GM21381 (cell line): Measurements from ENCODE around the gene CNOT1.
"Not testable (repeated sequence)": the region's sequence is repeated elsewhere in the genome, so short reads cannot be mapped to it uniquely, and the experiment has no call there.

Source experiments
- ATAC-seq: cut with Tn5 transposase; IDR thresholded peaks from one replicate; pipeline ENCODE4 v1.9.1; 2021; ENCODE audit warnings: mild to moderate bottlenecking, moderate library complexity; ENCODE audit not compliant: unreplicated experiment

CNOT1 gene

GRCh38 chr16:58582971-58583765, 46.5 kb downstream of the CNOT1 start:
- no peak for ATAC-seq

- no peak for ATAC-seq
These were observed 47.5 kb downstream of the CNOT1 start for GRCh38 chr16:58582133-58582532.

- ATAC-seq, result no peak
These were observed 50.0 kb downstream of the CNOT1 start for GRCh38 chr16:58579587-58579986.

GRCh38 chr16:58578642-58579041, 51.0 kb downstream of the CNOT1 start:
- no peak for ATAC-seq

DNA sequence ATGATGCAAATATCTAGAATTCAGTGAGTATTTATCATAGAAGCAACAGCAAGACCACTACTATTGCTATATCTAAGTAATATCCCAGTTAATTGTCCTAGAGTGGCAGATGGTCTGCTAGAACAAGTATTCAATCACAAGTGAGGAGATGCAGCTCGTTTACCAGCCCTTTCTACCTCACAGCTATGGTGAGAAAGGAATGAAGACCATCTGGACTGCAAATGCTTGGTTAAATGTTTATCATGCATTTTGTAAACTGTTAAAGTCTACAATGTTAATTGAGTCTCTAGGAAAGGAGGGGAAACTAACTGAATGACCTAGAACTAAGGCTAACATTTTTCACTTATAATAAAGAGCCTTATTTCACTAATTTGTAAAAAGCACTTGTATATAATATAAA, 52.5 kb downstream of the CNOT1 start:
- ATAC-seq, result no peak

- no peak for ATAC-seq
These were observed 54.7 kb downstream of the CNOT1 start for GRCh38 chr16:58574895-58575294.

GRCh38 chr16:58565697-58566096, 63.9 kb downstream of the CNOT1 start:
- not testable (repeated sequence) for ATAC-seq

DNA sequence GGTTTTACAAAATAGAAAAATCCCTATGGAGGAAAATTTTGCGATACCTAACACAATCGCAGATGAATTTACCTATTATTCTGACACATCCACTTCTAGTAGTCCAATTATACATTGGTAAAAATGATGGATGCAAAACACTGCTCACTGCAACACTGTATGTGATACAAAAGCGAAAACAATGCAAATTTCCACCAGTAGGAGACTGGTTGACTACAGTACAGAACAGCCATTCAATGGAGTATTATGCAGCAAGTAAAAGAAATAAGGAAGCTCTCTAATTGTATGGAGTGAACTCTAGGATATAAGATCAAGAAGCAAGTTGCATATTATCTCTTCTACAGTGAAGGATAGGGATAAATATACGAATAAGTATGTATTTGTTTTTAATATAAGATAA, 65.9 kb downstream of the CNOT1 start:
- no peak for ATAC-seq

DNA sequence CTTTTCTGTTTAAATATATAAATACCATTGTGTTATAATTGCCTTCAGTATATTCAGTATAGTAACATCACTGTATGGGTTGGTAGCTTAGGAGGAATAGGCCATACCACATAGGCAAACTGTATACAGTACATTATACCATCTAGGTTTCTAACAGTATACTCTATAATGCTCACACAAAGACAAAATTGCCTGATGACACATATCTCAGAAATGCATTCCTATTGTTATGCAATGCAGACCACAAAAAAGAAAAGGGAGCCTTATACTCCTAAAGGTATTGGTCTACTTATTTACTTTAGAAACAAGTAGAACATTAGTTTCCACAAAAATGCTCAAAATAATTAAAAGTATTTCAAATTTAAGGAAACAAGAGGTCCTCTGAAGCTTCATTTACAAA, 66.4 kb downstream of the CNOT1 start:
- ATAC-seq, result no peak

- ATAC-seq, result no peak
These were observed 72.9 kb downstream of the CNOT1 start for GRCh38 chr16:58556678-58557077.

DNA sequence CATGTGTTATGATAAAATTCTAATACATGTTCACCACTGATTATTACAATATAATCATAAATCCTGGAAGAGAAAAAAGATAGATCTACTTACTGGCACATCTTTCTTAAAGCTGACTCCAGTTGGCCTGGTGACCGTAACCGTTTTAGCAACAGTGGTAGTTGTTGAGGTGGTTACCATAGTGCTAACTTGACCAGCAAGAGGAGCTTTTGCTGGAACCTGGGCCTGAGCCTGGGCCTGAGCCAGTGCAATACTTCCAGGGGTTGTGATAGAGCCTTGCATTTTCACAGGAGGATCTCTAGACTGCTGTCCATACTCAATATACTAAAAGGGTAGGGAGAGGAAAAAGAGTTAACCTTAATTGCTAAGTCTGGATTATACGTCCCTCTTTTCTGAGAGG, 78.1 kb downstream of the CNOT1 start:
- ATAC-seq, result no peak

GRCh38 chr16:58548378-58548777, 81.2 kb downstream of the CNOT1 start:
- no peak for ATAC-seq

GRCh38 chr16:58543685-58544084, 85.9 kb downstream of the CNOT1 start:
- ATAC-seq, result no peak

DNA sequence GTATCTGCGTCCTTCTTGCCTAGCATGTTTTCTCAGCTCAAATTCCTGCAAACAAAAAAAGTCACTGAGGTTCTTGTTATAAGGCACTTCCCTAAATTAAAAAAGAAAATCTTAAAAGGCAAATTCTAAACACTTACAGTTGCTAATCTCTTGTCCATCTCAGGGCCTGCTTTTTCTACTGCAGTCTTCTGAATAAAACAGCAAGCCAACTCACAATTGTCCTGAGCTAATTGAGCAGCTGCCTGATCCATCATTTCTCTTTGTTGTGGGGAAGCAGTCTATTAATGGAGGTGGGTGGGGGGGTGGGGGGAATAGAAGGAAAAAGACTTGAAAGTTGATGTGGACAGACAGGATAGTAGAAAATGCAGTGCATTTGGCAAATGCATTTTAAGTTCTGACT, 87.3 kb downstream of the CNOT1 start:
- ATAC-seq, result no peak

DNA sequence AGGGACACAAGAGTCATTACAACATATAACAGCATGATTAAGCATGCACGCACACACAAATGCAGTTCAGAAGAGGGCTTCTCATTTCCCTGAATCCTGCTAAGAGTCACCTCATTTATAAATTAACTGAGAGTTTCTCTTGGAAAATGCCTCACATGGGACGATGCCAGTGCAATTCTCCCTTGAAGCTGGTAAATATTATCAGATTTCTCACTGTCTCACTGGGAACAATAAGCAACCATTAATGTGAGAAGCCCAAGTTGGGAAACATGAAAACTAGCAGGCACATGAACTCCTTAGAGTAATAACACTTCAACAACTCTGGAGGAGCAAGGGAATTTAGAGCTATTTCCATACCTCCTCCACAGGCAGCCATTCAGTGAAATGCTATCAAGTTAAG, 87.9 kb downstream of the CNOT1 start:
- ATAC-seq, result no peak

DNA sequence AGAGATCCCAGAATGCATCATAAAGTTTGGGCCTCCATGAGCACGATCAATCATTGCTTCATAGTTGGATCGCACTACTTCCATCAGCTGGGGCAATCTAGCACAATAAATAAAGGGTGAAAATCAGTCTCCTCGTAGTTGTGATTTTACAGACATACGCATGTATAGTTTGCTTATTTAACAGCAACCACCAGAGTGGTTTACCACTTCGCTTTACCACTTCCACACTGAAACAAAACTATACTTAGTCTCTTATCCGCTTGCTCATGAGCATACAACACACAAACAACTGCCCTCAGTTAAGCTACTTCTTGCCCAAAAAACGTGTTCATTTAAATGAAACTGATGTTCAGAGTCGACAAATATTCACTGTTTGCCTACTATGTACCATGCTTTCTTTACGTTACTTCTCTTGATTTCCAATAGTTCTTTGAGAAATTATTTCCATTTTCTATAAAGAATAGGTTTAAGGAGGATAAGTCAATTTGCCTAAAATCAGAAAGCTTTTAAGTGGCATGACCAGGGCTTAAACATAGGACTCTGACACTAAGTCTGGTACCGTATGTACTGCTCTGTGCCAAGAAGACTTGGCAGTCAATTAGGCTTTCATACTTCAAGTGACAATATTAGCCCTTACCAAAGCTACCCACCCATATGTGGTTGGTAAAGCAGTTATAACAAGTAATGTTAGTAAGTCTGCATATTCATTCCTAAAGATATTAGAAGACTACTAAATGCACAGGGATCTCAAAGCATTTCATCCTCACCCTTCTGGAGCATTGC, 92.3 kb downstream of the CNOT1 start:
- ATAC-seq, result no peak

DNA sequence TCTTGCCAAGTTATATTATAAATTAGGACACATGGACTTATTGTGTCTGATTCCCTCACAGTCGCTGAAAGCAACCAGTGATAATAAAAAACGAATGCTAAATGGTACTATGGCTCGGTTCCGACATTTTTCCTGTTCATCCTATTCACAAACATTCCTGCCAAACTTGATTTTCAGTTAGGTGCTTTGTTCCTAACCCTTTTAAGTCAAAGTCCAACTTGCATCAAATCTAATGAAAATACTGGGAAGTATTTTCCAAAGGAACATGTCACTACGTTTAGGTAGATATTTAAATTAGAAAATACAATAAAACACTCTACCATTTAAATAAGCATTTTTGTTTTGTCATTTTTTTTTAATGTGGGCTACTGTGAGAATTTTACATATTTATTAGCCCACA, 93.3 kb downstream of the CNOT1 start:
- ATAC-seq, result no peak

DNA sequence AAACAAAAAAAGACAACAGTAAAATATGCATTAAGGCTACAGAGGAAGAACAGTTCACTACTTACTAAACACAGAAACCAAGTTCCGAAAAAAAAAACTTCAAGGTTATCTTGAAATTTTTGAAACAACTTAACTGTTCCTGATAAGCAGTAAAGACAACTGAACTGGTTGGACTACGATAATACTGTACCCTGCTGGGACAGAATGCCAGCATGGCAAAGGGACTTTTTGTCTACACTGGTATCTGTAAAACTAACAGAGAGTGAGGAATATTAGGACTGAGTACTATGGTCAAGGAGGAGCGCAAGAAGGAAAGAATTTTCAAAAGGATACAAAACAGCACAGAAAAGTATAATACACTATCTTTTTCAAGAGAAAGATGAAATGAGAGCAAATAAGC, 94.5 kb downstream of the CNOT1 start:
- ATAC-seq, result no peak

GRCh38 chr16:58533751-58534470, 95.7 kb downstream of the CNOT1 start:
- ATAC-seq, result no peak

- no peak for ATAC-seq
These were observed 97.2 kb downstream of the CNOT1 start for GRCh38 chr16:58532414-58532813.

GRCh38 chr16:58530179-58530578, 99.4 kb downstream of the CNOT1 start:
- ATAC-seq, result no peak

GRCh38 chr16:58519707-58520106, 109.9 kb downstream of the CNOT1 start:
- ATAC-seq, result no peak
